Measurements from ENCODE around the gene PRDM15. TPM values are rescaled to one million over a fixed set of nuclear protein-coding genes. Genes with fewer than 3 reads are reported as not detected.

PRDM15 gene
- total RNA-seq, 1 experiment from 2014 or later, result 11.2 TPM

GRCh38 chr21:41925767-41926116, 46.6 kb upstream of the PRDM15 start:
- in situ Hi-C loops (cut with HindIII; ENCODE audit: low pct_unique_long_range_greater_than_20kb, low sequenced_read_pairs) (no loop called here), intact Hi-C loops (cut with micrococcal nuclease; ENCODE audit: unreplicated experiment) (no loop called here)
- Histone ChIP-seq H3K27me3 (ENCODE audit: control insufficient read depth, insufficient read depth, low read length) (no peaks in the 10 kb centered on the region), H3K36me3 (ENCODE audit: control insufficient read depth, insufficient read depth, low read length) (no peaks in the 10 kb centered on the region), H3K4me1 (ENCODE audit: control insufficient read depth, insufficient read depth, low read length) (peaks cover 24% of the 10 kb centered on the region), H3K4me3 (ENCODE audit: low read depth in 2 of 2, low read length in 2 of 2) (no peak overlapping the region; a peak in 1 of 4 replicates), H3K27ac (ENCODE audit: low read length) (peak overlapping the region; percentile 79), H3K9me3 (ENCODE audit: control insufficient read depth, insufficient read depth, low read depth, low read length) (no peaks in the 10 kb centered on the region)
- ChIA-PET CTCF (interaction anchor here (1.4 kb wide), 1 partner anchor 192 kb away, joined by 7 read pairs; no protein-coding TSS in a partner anchor), POLR2A (no interaction called here)
- TF ChIP-seq POLR2AphosphoS5 (IDR thresholded peaks at IDR 0.05; ENCODE audit: low read depth, low read length) (no peak), TCF7L2 (IDR thresholded peaks at IDR 0.05; ENCODE audit: low read depth, low read length) (no peak), SIN3A (IDR thresholded peaks at IDR 0.05; ENCODE audit: borderline replicate concordance, insufficient read depth, low read depth, low read length) (no peak), REST (IDR thresholded peaks at IDR 0.05; ENCODE audit: insufficient read depth in 1 of 2, low read depth in 2 of 2, low read length in 1 of 2) (no peak), CTCF (IDR thresholded peaks at IDR 0.05) (no peak)
- ATAC-seq, result no peak
- no peak for DNase-seq (ENCODE audit: low read depth, low spot score)
- BruUV-seq (replicated peaks), result no TSS peak

DNA sequence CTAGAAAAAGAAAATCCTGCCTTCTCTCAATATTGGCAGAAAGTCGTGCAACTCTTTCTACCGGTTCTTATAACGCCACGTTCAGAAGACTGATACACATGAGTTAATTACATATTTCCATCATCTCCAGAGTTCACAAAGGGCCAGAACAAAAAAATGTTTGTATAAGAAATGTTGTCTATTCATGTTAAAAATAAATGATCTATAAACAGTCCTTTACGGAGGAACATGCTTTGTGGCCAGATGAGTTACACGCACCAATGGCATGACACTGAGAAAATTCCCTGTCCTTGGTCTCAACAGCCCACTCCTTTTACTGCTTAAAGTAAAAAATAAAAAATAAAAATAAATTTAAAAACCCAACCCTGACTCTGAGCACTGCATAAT, 45.2 kb upstream of the PRDM15 start:
- TF ChIP-seq REST (IDR thresholded peaks at IDR 0.05; ENCODE audit: insufficient read depth in 1 of 2, low read depth in 2 of 2, low read length in 1 of 2), result no peak
- no peak for TF ChIP-seq POLR2AphosphoS5 (IDR thresholded peaks at IDR 0.05; ENCODE audit: low read depth, low read length)
- TF ChIP-seq SIN3A (IDR thresholded peaks at IDR 0.05; ENCODE audit: borderline replicate concordance, insufficient read depth, low read depth, low read length), result no peak
- TF ChIP-seq CTCF (IDR thresholded peaks at IDR 0.05), result no peak
- no peak for TF ChIP-seq TCF7L2 (IDR thresholded peaks at IDR 0.05; ENCODE audit: low read depth, low read length)
- H3K36me3 ChIP-seq (ENCODE audit: control insufficient read depth, insufficient read depth, low read length), result no peaks in the 10 kb centered on the region
- no peak overlapping the region for H3K27ac ChIP-seq (ENCODE audit: low read length)
- H3K9me3 ChIP-seq (ENCODE audit: control insufficient read depth, insufficient read depth, low read depth, low read length), result no peaks in the 10 kb centered on the region
- ChIA-PET CTCF (no interaction called here), POLR2A (no interaction called here)
- intact Hi-C loops (cut with micrococcal nuclease; ENCODE audit: unreplicated experiment) (no loop called here), in situ Hi-C loops (cut with HindIII; ENCODE audit: low pct_unique_long_range_greater_than_20kb, low sequenced_read_pairs) (no loop called here)
- H3K27me3 ChIP-seq (ENCODE audit: control insufficient read depth, insufficient read depth, low read length), result no peaks in the 10 kb centered on the region
- peaks cover 12% of the 10 kb centered on the region; the same call in 1 of the 2 replicates for H3K4me1 ChIP-seq (ENCODE audit: control insufficient read depth, insufficient read depth, low read length)
- ATAC-seq (no peak), DNase-seq (ENCODE audit: low read depth, low spot score) (no peak)
- no TSS peak for BruUV-seq (replicated peaks)
- no peak overlapping the region for H3K4me3 ChIP-seq (ENCODE audit: low read depth in 2 of 2, low read length in 2 of 2)
